Measurements from ENCODE around the gene IFIT1.
"Not testable (repeated sequence)": the region's sequence is repeated elsewhere in the genome, so short reads cannot be mapped to it uniquely, and the experiment has no call there.

DNA sequence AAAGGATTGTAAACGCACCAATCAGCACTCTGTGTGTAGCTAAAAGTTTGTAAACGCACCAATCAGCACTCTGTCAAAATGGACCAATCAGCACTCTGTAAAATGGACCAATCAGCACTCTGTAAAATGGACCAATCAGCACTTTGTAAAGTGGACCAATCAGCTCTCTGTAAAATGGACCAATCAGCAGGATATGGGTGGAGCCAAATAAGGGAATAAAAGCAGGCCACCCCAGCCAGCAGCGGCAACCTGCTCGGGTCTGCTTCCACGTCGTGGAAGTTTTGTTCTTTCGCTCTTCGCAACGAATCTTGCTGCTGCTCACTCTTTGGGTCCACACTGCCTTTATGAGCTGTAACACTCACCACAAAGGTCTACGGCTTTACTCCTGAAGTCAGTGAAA is 19.9 kb downstream of the IFIT1 start:
- TF ChIP-seq, protein P1, sequence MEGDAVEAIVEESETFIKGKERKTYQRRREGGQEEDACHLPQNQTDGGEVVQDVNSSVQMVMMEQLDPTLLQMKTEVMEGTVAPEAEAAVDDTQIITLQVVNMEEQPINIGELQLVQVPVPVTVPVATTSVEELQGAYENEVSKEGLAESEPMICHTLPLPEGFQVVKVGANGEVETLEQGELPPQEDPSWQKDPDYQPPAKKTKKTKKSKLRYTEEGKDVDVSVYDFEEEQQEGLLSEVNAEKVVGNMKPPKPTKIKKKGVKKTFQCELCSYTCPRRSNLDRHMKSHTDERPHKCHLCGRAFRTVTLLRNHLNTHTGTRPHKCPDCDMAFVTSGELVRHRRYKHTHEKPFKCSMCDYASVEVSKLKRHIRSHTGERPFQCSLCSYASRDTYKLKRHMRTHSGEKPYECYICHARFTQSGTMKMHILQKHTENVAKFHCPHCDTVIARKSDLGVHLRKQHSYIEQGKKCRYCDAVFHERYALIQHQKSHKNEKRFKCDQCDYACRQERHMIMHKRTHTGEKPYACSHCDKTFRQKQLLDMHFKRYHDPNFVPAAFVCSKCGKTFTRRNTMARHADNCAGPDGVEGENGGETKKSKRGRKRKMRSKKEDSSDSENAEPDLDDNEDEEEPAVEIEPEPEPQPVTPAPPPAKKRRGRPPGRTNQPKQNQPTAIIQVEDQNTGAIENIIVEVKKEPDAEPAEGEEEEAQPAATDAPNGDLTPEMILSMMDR (IDR thresholded peaks at IDR 0.05; ENCODE audit: low read length): not testable (repeated sequence)
- not testable (repeated sequence) for TF ChIP-seq EZH2 (IDR thresholded peaks at IDR 0.05; ENCODE audit: borderline replicate concordance, low read length)
